Measurements from ENCODE around the gene NEDD4L. TPM values are rescaled to one million over a fixed set of nuclear protein-coding genes. Genes with fewer than 3 reads are reported as not detected.

NEDD4L gene
- total and polyA plus RNA-seq, 10 of the 15 experiments (the other 5 are each of a cell fraction or from before 2014, with no cell fraction given), result 7.4 to 24.0 (median 17.7) TPM

GRCh38 chr18:58314284-58314683 lies 270.3 kb downstream of the NEDD4L start (continued):
- TF ChIP-seq NKRF (conservative IDR thresholded peaks at IDR 0.05), result no peak
- no peak for TF ChIP-seq MTA2 (IDR thresholded peaks at IDR 0.05; ENCODE audit: low read depth)
- no peak for TF ChIP-seq ZNF592 (IDR thresholded peaks at IDR 0.05)
- no peak for TF ChIP-seq NFXL1 (IDR thresholded peaks at IDR 0.05; ENCODE audit: borderline replicate concordance)
- no peak for TF ChIP-seq KLF5 (IDR thresholded peaks at IDR 0.05; ENCODE audit: partially characterized antibody)
- no peak for TF ChIP-seq ZNF207 (IDR thresholded peaks at IDR 0.05; ENCODE audit: borderline replicate concordance)
- TF ChIP-seq CTCF (IDR thresholded peaks at IDR 0.05 in 2 of 3, conservative IDR thresholded peaks at IDR 0.05 in 1 of 3; ENCODE audit: control insufficient read depth in 2 of 3, extremely low read depth in 1 of 3, insufficient read depth in 1 of 3, low read depth in 3 of 3, low read length in 3 of 3), result no peak
